NCI-H2171 (cell line): Measurements from ENCODE around the gene EYA4.

Source experiments
- DNase-seq: peaks from one replicate; lab custom pipeline; 2025; lab: John Stamatoyannopoulos, UW

EYA4 gene

GRCh38 chr6:133463790-133464189 lies 222.6 kb downstream of the EYA4 start:
- DNase-seq: no peak

GRCh38 chr6:133466680-133467079 lies 225.5 kb downstream of the EYA4 start:
- DNase-seq: no peak

- no peak for DNase-seq
Observed at GRCh38 chr6:133467231-133467981, 226.2 kb downstream of the EYA4 start.

- DNase-seq: no peak
Observed at GRCh38 chr6:133467982-133468380, 226.8 kb downstream of the EYA4 start.

GRCh38 chr6:133468591-133468990 lies 227.4 kb downstream of the EYA4 start:
- no peak for DNase-seq

- no peak for DNase-seq
Observed at GRCh38 chr6:133474516-133474915, 233.4 kb downstream of the EYA4 start.

GRCh38 chr6:133478673-133479072 lies 237.5 kb downstream of the EYA4 start:
- DNase-seq: no peak

- DNase-seq: no peak
Observed at GRCh38 chr6:133487174-133487573, 246.0 kb downstream of the EYA4 start.

GRCh38 chr6:133495205-133495903 lies 254.2 kb downstream of the EYA4 start:
- DNase-seq: no peak

- DNase-seq: no peak
Observed at GRCh38 chr6:133499662-133500061, 258.5 kb downstream of the EYA4 start.

- no peak for DNase-seq
Observed at GRCh38 chr6:133501675-133502270, 260.6 kb downstream of the EYA4 start.

- DNase-seq: no peak
Observed at GRCh38 chr6:133502441-133503335, 261.5 kb downstream of the EYA4 start.

GRCh38 chr6:133503336-133503729 lies 262.2 kb downstream of the EYA4 start:
- no peak for DNase-seq

- no peak for DNase-seq
Observed at GRCh38 chr6:133504158-133504557, 263.0 kb downstream of the EYA4 start.

- DNase-seq: no peak
Observed at GRCh38 chr6:133504761-133505160, 263.6 kb downstream of the EYA4 start.

GRCh38 chr6:133505681-133506080 lies 264.5 kb downstream of the EYA4 start:
- no peak for DNase-seq

GRCh38 chr6:133512410-133513016 lies 271.4 kb downstream of the EYA4 start:
- no peak for DNase-seq

GRCh38 chr6:133523816-133524215 lies 282.7 kb downstream of the EYA4 start:
- DNase-seq: no peak

- DNase-seq: no peak
Observed at GRCh38 chr6:133526436-133526835, 285.3 kb downstream of the EYA4 start.

- no peak for DNase-seq
Observed at GRCh38 chr6:133528566-133528965, 287.4 kb downstream of the EYA4 start.

GRCh38 chr6:133532908-133533307 lies 291.8 kb downstream of the EYA4 start:
- DNase-seq: no peak
